ENCODE results near the gene AP4E1. TPM values are rescaled to one million over a fixed set of nuclear protein-coding genes. Genes with fewer than 3 reads are reported as not detected.

The AP4E1 gene
- total RNA-seq, 2 donors from 2014 or later = 5.4 to 11.9 TPM

GRCh38 chr15:50883903-50884302 lies 24.6 kb upstream of the AP4E1 start:
- no peak for DNase-seq (ENCODE audit: low spot score)
- no peak overlapping the region for H3K27ac ChIP-seq
- no peaks in the 10 kb centered on the region for H3K36me3 ChIP-seq
- no peaks in the 10 kb centered on the region for H3K9me3 ChIP-seq
- no peaks in the 10 kb centered on the region for H3K27me3 ChIP-seq (replicated peaks; ENCODE audit: insufficient read depth)
- TF ChIP-seq, protein P1, sequence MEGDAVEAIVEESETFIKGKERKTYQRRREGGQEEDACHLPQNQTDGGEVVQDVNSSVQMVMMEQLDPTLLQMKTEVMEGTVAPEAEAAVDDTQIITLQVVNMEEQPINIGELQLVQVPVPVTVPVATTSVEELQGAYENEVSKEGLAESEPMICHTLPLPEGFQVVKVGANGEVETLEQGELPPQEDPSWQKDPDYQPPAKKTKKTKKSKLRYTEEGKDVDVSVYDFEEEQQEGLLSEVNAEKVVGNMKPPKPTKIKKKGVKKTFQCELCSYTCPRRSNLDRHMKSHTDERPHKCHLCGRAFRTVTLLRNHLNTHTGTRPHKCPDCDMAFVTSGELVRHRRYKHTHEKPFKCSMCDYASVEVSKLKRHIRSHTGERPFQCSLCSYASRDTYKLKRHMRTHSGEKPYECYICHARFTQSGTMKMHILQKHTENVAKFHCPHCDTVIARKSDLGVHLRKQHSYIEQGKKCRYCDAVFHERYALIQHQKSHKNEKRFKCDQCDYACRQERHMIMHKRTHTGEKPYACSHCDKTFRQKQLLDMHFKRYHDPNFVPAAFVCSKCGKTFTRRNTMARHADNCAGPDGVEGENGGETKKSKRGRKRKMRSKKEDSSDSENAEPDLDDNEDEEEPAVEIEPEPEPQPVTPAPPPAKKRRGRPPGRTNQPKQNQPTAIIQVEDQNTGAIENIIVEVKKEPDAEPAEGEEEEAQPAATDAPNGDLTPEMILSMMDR (IDR thresholded peaks at IDR 0.05) = no peak
- H3K4me1 ChIP-seq (ENCODE audit: control insufficient read depth in 1 of 2, low read depth in 2 of 2) = peaks cover 12 to 24% of the 10 kb centered on the region in 2 donors
- ATAC-seq (ENCODE audit: insufficient number of reproducible peaks, low FRiP score, low read depth) = no peak
- H3K4me3 ChIP-seq = no peak overlapping the region

GRCh38 chr15:50884540-50884939 lies 23.9 kb upstream of the AP4E1 start:
- Histone ChIP-seq H3K27ac (peak overlapping the region in 1 of 2 donors; percentile 80), H3K4me1 (ENCODE audit: control insufficient read depth in 1 of 2, low read depth in 2 of 2) (peaks cover 12 to 24% of the 10 kb centered on the region in 2 donors), H3K36me3 (no peaks in the 10 kb centered on the region), H3K9me3 (no peaks in the 10 kb centered on the region), H3K27me3 (replicated peaks; ENCODE audit: insufficient read depth) (no peaks in the 10 kb centered on the region), H3K4me3 (no peak overlapping the region)
- TF ChIP-seq, protein P1 (IDR thresholded peaks at IDR 0.05) = no peak
- ATAC-seq (ENCODE audit: insufficient number of reproducible peaks, low FRiP score, low read depth) (no peak), DNase-seq (ENCODE audit: low spot score) (no peak)

DNA sequence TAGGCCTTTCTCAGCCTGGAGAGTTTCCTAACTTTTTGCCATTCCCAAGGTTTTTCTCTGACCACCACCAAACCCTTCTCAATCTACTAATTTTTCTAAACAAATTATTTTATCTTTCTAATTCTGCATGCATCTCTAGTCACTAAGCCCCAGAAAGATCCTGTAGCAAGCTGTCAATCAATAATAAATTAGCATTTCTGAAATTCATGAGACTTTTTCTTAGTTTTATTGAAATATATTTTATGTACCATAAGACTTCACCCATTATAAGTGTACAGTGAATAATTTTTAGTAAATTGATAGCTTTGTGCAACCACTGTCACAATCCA lies 22.4 kb upstream of the AP4E1 start:
- DNase-seq (ENCODE audit: low spot score) = no peak
- no peaks in the 10 kb centered on the region for H3K9me3 ChIP-seq
- H3K4me3 ChIP-seq = no peak overlapping the region
- no peaks in the 10 kb centered on the region for H3K36me3 ChIP-seq
- TF ChIP-seq, protein P1 (IDR thresholded peaks at IDR 0.05) = no peak
- H3K27me3 ChIP-seq (replicated peaks; ENCODE audit: insufficient read depth) = no peaks in the 10 kb centered on the region
- no peak for ATAC-seq (ENCODE audit: insufficient number of reproducible peaks, low FRiP score, low read depth)
- H3K4me1 ChIP-seq (ENCODE audit: control insufficient read depth in 1 of 2, low read depth in 2 of 2) = peaks cover 11 to 20% of the 10 kb centered on the region in 2 donors
- H3K27ac ChIP-seq = peak overlapping the region in 1 of 2 donors; percentile 80

DNA sequence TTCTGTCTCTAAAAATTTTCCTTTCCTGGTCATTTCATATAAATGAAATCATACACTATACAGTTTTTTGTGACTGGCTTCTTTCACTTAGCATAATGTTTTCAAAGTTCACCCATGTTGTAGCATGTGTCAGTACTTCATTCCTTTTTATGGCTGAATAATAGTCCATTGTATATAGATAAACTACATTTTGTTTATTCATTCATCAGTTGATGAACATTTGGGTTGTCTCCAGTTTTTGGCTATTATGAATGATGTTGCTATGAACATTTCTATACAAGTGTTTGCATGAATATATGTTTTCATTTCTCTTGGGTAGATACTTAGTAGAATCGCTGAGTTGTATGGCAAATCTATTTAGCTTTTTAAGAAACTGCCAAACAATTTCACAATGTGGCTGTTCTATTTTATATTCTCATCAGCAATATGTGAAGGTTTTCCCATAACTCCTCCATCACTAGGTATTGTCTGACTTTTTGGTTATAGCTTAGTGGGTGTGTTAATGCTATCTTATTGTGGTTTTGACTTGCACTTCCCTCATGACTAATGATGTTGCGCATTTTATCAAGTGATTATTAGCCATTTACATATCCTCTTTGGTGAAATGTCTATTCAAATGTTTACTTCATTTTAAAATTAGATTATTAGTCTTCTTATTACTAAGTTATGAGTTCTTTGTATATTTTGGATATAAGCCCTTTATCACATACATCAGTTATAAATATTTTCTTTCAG lies 21.7 kb upstream of the AP4E1 start:
- Histone ChIP-seq H3K4me1 (ENCODE audit: control insufficient read depth in 1 of 2, low read depth in 2 of 2) (peaks cover 9 to 20% of the 10 kb centered on the region in 2 donors), H3K9me3 (no peaks in the 10 kb centered on the region), H3K27ac (no peak overlapping the region), H3K4me3 (no peak overlapping the region), H3K27me3 (replicated peaks; ENCODE audit: insufficient read depth) (no peaks in the 10 kb centered on the region), H3K36me3 (no peaks in the 10 kb centered on the region)
- DNase-seq (ENCODE audit: low spot score) (no peak), ATAC-seq (ENCODE audit: insufficient number of reproducible peaks, low FRiP score, low read depth) (no peak)
- TF ChIP-seq, protein P1 (IDR thresholded peaks at IDR 0.05) = no peak

DNA sequence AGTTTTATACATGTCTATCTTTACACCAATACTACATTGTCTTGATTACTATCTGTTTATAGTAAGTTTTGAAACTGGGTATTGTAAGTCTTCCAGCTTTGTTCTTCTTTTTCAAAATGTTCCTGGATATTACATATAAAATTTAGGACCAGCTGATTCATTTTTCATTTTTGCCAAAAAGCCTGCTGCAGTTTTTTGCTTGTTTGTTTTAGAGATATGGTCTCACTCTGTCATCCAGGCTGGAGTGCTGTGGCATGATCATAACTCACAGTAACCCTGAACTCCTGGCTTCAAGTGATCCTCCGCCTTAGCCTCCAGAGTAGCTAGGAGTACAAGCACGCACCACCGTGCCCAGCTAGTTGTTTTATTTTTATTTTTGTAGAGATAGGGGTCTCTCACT lies 20.4 kb upstream of the AP4E1 start:
- no peak overlapping the region for H3K4me3 ChIP-seq
- no peak for DNase-seq (ENCODE audit: low spot score)
- ATAC-seq (ENCODE audit: insufficient number of reproducible peaks, low FRiP score, low read depth) = no peak
- no peaks in the 10 kb centered on the region for H3K36me3 ChIP-seq
- H3K27ac ChIP-seq = no peak overlapping the region
- no peaks in the 10 kb centered on the region for H3K9me3 ChIP-seq
- no peaks in the 10 kb centered on the region for H3K27me3 ChIP-seq (replicated peaks; ENCODE audit: insufficient read depth)
- TF ChIP-seq, protein P1 (IDR thresholded peaks at IDR 0.05) = no peak
- H3K4me1 ChIP-seq (ENCODE audit: control insufficient read depth in 1 of 2, low read depth in 2 of 2) = peaks cover 9 to 20% of the 10 kb centered on the region in 2 donors

Measured in thoracic aorta (tissue), 2 donors.